HL-60 (cell line): ENCODE data around the gene GPR17.

Source experiments
- TF ChIP-seq, protein P1 (sequence below): IDR thresholded peaks from one replicate; pipeline ENCODE4 v1.5.1; 2011; ENCODE audit warnings: low read length, control low read depth, inconsistent platforms; ENCODE audit not compliant: insufficient read depth
- TF ChIP-seq, protein P2 (sequence below): IDR thresholded peaks from 2 replicates; pipeline ENCODE4 v1.6.1; 2012; ENCODE audit warnings: low read depth; ENCODE audit not compliant: insufficient replicate concordance

DNA sequence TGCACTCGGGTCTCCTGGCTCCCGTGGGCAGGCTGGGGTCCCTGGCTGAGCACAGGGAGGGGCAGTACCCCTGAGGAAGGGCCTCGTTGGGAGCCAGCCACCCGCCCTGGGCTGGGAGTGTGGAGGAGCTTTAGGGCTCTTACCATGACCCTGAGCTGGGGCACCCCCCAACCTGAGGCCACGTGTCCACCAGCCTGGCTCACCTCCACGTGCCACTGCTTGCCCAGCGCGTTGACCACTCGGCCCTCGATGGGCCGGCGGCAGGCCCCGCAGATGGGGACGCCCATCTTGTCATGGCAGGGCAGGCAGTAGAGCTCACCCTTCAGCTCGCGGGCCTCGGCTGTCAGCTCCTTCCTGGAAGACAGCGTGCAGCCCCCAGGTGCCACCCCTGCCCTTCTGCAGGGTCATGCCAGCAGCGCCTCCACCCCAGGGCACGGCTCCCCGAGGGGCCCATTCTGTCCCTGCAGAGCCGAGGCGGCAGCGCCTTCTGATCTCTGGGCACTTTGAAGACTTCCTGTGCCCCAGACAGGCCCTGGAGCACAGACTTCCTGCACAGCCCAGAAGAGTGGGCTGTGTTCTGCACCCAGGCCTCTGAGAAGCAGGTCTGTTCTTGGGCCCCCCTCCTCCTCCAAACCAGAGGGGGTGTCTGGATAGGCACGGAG is 4.0 kb upstream of the GPR17 start:
- TF ChIP-seq, protein P1, sequence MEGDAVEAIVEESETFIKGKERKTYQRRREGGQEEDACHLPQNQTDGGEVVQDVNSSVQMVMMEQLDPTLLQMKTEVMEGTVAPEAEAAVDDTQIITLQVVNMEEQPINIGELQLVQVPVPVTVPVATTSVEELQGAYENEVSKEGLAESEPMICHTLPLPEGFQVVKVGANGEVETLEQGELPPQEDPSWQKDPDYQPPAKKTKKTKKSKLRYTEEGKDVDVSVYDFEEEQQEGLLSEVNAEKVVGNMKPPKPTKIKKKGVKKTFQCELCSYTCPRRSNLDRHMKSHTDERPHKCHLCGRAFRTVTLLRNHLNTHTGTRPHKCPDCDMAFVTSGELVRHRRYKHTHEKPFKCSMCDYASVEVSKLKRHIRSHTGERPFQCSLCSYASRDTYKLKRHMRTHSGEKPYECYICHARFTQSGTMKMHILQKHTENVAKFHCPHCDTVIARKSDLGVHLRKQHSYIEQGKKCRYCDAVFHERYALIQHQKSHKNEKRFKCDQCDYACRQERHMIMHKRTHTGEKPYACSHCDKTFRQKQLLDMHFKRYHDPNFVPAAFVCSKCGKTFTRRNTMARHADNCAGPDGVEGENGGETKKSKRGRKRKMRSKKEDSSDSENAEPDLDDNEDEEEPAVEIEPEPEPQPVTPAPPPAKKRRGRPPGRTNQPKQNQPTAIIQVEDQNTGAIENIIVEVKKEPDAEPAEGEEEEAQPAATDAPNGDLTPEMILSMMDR: no peak
- TF ChIP-seq, protein P2, sequence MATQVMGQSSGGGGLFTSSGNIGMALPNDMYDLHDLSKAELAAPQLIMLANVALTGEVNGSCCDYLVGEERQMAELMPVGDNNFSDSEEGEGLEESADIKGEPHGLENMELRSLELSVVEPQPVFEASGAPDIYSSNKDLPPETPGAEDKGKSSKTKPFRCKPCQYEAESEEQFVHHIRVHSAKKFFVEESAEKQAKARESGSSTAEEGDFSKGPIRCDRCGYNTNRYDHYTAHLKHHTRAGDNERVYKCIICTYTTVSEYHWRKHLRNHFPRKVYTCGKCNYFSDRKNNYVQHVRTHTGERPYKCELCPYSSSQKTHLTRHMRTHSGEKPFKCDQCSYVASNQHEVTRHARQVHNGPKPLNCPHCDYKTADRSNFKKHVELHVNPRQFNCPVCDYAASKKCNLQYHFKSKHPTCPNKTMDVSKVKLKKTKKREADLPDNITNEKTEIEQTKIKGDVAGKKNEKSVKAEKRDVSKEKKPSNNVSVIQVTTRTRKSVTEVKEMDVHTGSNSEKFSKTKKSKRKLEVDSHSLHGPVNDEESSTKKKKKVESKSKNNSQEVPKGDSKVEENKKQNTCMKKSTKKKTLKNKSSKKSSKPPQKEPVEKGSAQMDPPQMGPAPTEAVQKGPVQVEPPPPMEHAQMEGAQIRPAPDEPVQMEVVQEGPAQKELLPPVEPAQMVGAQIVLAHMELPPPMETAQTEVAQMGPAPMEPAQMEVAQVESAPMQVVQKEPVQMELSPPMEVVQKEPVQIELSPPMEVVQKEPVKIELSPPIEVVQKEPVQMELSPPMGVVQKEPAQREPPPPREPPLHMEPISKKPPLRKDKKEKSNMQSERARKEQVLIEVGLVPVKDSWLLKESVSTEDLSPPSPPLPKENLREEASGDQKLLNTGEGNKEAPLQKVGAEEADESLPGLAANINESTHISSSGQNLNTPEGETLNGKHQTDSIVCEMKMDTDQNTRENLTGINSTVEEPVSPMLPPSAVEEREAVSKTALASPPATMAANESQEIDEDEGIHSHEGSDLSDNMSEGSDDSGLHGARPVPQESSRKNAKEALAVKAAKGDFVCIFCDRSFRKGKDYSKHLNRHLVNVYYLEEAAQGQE: no peak
